Loucy (cell line): ENCODE results near the gene LTBP2.

Source experiments
- CTCF ChIP-seq: fragments of 200-600 bp; sonication (generic); conservative IDR thresholded peaks from 2 replicates; pipeline ENCODE4 v1.5.1; 2014; ENCODE audit warnings: mild to moderate bottlenecking, antibody characterized with exemption, low read length
- EZH2phosphoT487 ChIP-seq: fragments of 200-600 bp; IDR thresholded peaks from 2 replicates; pipeline ENCODE4 v1.6.1; 2018; ENCODE audit warnings: antibody characterized with exemption, mild to moderate bottlenecking, moderate library complexity, borderline replicate concordance

GRCh38 chr14:74527736-74528280 lies 84.2 kb downstream of the LTBP2 start:
- TF ChIP-seq CTCF (no peak), EZH2phosphoT487 (no peak)
